ENCODE results near the gene FCER1G.
A peak's percentile ranks its signal among the peaks of the same experiment; 100 is the strongest.

FCER1G gene

DNA sequence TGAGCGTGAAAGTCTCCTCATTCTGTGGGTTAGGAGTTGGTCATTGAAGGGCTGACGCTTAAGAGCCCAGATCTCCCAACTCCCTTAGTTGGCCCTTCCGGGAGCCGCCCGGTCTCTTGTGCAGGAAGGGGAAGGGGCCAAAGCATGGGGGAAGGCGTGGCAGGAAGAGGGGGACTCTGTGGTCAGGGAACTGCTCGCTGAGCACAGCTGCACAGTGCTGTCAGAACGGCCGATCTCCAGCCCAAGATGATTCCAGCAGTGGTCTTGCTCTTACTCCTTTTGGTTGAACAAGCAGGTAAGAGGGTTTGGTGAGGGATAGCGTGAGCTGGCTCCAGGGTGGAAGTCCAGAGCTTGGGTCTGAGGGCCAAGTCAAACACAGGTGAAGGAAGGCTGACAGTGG lies at the start of gene FCER1G:
FCER1G (plus strand) TSS at position 220 of the 400 bp plus-strand sequence; CDS start at position 247, 27 bp downstream.
- no peak for DNase-seq

DNA sequence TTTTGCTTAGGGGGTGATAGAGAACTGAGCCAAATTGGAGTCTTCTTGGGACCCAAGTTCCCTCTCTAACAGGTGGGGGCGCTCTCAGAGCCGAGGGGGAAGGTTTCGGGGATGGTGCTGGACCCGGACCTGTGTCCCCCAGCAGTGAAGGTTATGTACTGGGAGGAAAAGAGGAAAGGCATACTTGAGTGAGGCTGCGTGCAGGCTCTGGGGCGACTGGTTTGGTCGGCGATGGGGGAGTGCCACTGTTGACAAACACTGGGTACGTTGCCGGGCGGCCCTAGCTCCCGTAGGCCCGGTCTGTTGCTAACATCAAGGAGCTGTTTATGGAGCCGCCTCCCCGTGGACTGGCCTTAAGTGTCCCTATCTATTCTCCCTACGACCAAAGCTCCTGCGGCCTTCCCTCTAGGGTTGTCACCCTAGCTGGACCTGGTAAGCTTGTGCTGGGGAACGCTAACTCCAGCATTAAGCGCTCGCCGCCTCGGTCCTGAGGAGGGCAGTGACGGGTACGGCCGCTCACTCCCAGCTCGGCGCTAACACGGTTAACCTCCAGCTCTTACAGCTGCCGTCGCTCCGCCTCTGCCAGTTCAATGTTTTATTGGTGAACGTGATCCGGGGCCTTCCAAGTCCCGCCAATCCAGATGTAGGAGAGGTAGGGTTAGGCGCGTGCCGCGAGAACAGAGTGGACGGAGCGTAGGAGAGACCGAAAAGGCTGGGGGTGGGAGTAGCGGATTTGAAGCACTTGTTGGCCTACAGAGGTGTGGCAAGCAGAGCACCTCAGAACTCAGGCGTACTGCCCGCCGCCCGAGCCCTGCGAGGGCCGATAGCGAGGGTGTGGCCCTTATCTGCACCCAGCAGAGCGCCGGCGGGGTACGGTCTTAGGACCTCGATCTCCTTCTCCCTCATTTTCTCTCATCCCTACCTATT lies 49.1 kb upstream of the FCER1G start, which contains the start of gene PPOX:
PPOX (plus strand) TSS at position 685 of the 927 bp plus-strand sequence. CDS start 422 bp downstream, outside the sequence.
- DNase-seq: peak; percentile 85

DNA sequence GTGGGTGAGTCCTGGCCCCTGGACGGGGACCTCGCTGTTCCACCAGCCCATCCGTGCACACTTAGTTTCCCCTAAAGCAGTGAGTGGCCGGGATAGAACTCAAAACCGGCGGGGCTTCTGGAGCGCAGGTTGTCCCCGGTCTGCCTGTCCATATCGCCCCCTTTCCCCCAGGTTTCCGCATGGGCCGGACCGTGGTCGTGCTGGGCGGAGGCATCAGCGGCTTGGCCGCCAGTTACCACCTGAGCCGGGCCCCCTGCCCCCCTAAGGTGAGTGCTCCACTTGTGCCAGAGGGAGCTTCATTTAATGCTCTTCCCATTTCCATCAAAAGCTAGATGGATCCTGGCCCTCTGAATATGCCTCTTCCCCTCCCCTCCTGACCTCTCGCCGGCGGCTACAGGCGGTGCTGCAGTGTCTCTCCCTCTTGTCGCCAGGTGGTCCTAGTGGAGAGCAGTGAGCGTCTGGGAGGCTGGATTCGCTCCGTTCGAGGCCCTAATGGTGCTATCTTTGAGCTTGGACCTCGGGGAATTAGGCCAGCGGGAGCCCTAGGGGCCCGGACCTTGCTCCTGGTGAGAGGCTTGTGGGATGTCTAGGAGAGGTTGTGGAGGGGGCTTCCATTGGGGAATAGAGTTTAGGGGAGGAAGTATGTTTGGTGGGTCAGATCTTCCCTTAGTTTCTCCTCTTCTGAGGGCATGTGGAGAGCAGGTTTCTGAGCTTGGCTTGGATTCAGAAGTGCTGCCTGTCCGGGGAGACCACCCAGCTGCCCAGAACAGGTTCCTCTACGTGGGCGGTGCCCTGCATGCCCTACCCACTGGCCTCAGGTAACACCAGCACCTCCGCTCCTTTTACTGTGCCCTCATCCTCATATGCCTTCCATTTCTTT lies 48.2 kb upstream of the FCER1G start:
- DNase-seq: no peak

DNA sequence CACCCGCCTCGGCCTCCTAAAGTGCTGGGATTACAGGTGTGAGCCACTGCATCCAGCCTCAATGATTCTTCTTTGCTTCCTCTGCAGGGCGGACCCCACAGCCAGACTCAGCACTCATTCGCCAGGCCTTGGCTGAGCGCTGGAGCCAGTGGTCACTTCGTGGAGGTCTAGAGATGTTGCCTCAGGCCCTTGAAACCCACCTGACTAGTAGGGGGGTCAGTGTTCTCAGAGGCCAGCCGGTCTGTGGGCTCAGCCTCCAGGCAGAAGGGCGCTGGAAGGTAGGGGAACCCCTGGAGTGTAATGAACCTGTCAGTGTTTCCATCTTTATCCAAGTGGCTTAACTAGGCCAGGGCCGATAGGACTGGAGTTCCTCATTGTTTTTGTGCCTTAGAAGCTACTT lies 46.2 kb upstream of the FCER1G start:
- DNase-seq: no peak

DNA sequence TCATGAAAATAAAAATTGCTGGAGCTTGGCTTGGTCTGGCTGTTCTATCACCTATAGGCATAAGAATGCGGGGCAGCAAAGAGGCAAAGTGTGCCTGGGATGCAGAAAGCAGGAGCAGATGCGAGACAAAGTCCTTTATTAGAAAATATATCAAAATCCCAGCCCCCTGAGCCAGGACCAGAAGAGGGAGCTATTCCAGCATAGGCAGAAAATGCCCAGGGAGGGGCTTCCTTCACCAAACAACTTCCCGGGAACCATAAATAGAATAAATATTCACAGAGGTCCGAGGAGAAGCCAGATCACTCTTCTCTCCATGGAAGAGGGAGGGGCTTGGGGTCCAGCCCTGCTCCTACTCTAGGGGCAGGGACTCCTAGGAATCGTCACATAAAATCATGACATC lies 43.9 kb upstream of the FCER1G start:
- no peak for DNase-seq

DNA sequence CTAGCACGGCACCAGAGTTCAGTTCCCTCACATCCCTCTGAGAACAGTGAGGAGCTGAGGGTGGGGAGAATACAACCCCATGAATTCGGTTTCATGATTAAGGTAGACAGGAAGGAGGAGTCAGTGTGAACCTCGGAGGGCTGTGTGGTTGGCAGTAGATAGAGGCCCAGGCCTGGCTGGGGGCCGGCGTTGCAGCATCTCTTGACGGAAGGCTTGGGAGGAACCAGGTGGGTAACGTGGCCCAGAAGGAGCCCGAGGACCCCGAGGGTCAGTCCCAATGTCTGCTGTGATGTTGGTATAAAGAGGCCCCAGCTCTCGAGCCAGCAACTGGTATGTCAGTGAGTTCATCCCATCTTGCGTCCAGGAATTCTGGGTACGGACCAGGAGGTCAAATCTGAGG lies 43.4 kb upstream of the FCER1G start:
- DNase-seq: no peak

DNA sequence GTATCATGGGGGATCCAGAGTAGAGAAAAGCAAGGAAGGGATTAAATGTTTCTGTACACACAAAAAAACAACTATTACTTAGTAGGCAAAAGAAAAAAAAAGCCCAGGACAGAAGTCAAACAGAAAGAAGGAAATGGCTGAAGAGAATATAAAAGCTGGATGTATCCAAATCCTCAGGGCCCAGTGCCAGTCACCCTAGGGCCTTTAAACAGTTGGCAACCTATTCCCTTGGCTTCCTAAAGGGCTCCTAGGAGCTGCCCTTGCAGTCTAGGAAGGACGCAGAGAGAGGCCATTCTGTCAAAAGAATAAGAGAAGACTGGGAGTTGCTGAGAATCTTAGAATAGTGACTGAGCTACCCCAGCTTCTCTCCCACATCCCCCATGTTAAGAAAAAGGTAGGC lies 42.7 kb upstream of the FCER1G start:
- DNase-seq: no peak

DNA sequence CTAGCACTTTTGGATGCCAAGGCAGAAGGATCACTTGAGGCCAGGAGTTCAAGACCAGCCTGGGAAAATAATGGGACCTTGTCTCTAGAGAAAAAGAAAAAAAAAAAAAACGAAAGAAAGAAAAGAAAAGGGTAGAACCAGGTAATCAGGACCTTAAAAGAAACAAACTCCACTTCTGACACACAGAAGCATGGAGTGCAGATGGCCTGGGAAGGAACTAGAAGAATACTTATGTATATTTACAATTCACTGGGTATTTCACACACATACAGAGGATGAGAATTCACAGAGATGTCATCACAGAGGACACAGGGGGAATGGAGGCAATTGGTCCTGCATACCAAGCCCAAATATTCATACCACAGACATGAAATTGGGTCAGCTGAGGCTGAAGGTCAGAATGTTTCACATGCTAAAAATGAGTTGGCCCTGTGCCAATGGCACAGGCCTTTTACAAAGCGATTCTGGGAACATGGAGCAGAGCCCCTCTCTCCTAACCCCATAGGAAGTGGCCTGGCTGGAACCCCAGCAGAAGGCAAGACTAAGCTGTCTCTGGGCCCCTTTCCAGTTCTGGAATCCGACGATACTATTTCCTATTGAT lies 42.2 kb upstream of the FCER1G start:
- no peak for DNase-seq

DNA sequence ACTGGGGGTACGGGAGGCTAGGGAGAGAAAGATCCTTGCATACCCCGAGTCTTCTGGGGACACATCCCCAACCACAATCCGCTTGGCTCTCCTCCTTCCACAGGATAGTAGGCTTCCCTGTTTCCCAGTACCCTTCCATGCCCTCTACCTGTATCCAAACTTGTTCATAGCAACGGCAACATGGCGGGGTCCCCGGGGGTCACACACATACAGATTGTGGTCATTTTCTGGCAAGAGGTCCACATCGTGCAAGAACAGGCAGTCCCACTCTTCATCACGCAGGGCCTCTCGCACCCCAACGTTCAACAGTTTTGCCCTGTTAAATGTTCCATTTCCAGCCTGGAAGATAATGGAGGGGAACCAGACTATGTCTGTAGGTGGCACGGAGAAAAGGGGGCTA lies 41.4 kb upstream of the FCER1G start:
- DNase-seq: no peak

DNA sequence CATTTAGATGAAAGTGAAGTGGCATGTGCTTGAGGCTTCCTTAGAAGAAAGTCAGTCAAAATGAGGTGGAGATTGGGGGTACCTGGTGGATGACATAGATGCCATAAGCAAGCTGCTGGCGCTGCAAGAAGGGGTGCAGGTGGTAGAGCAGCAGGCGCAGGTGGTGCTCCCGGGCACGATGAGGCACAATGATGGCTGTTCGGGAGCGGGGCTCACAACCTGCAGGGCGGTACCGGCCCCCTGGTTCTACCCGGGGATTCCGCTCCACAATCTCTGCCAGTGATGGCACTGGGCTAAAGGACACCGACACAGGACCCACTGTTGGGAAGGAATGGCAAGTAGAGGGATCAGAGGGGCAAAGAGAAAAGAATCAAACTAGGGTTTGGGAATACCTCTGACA lies 40.2 kb upstream of the FCER1G start:
- DNase-seq: no peak

DNA sequence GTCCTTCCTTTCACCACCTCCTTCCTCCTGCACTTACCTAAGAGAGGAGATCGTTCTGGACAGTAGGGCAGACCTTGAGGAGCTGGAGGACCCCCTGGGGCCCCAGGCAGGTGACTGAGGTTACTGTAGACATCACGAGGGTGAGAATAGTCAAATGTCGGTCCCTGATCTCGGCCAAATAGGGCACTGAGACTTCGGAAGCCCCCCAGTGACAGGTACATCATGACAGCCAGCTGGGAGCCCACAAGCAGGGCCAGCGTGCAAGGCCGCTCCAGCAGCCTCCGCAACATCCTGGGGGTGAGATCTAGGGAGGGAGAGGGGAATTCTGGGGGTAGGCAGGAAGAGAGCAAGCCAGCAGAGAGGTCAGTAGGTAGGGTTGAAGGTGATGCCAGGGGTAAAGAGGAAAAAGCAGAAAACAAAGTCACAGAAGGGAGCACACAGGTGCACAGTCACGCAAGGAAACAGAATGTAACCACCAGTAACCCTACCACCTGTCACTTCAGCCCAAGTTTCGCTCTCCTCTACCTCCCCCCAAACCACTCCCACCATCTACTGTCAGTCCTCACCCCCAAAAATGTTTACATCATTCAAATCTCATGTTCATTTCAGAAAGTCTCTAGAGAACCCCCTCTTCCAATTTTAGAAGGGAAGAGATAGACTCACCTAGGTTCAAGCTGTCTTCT lies 39.2 kb upstream of the FCER1G start:
- no peak for DNase-seq

DNA sequence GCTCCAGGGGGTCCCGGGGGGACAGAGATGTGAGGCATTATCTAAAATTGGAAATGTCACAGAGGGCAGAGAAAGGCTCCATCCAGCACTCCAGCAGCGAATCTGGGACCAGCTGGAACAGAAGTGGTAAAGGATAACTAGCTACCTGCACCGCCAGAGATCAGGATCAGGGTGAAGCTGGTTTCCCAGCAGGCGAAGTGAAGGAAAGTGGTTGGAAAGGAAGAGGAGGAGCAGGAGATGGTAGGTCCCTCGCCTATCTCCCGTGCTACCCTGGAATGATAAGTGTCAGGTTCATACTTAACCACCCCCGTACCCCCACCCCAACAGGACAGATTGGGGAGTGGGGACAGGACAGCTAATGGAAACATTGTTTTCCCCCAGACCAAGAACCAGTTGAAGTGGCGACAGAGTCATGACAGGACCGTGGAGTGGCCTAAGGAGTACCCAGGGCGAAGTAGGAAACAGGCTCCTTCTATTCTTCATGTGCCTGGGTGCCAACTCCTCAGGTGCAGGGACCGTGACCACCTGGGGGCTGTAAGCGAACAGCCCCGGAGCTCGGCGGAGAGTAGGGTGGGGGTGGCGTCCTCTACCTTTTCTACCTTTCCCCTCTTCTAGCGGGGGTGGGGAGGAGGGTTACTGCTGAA lies 38.5 kb upstream of the FCER1G start:
- DNase-seq: no peak

DNA sequence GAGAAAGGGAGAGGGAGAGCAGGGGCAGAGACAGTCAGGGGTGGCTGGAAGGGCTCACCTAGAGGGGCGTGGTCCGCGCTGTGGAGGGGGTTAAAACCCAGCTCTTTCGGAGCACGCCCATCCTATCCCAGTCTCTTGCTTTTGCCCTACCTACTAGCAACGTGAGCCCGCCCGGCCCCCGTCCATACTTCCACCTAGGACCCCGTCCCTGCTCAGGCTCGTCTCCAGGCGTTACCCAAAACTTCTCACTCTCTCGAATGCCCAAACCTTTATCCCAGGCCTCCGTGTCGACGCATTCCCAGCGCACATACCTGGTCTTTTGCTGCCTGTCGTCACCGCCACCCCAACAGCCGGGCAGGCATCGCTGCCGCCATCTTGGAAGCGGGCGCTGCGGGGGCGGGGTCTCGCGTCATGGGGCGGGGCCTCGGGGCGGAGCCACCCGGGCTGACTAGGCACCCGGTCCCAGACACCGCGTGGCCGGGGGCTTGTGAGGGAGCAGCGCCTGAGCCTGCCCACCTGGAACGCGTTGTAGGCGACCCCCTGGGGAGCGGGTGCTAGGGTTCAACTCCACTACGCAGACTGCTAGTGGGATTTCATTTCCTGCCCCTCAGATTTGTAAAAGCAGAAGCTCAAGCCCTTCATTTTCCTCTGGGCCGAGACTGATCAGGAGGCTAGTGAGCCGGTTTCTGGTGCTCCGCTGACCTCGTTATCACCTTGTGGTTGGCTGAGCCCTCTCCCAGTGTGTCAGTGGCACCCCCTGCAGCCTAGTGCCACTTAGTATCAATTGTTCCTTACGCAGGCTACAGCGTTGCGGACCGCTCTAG lies 37.8 kb upstream of the FCER1G start, which contains the start of gene B4GALT3:
B4GALT3 (minus strand) TSS at position 396 of the 824 bp plus-strand sequence. CDS start 1,447 bp downstream, outside the sequence.
- peak; percentile 99 for DNase-seq

DNA sequence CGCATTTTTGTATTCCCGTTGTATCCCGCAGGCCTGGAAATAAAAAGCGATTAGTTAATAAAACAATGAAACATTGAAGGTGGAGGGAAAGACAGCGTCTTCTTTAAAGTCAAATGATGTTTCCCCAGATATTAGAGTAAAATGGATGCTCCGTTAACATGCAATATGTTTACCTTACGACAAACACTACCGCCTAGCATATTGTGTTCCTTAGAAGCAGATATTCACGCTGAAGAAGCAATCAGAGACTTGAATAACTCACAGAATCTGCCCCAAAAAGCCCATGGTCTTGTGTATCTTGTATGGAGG lies 37.2 kb upstream of the FCER1G start:
- DNase-seq: no peak

DNA sequence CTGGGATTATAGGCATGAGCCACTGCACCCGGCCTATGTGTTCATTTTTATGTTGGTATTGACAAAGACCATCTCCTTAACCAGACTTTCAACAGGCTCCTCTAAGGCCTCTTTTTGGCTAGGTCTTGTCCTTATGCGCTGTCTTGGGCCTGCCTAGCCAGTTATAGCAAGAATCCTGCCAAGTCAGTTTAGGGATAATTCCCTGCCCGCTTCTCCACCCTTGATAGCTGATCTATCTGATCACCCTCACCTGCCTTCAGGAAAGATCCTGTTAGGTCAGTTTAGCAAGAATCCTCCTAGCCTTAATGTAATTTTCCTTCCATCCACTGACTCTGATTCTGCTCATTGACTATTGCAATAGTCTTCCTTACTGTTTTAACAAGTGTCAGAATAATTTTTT lies 35.4 kb upstream of the FCER1G start:
- DNase-seq: no peak

DNA sequence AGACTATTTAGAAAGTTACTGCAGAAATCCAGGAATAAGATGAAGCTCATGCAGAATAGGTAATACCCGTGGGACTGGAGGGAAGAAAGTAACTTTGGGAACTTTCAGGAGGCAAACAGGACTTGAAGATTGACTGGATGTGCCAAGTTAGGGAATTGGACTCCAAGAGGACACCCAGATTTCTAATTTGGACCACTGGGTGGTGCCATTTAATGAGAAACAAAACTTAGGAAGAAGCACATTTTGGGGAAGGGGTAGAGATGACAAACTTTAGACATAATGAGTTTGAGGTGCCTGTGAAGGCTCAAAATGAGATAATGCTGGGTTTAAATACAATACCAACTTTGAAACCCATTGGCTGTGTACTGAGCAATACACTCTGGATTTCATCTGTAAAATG lies 34.5 kb upstream of the FCER1G start:
- DNase-seq: no peak

DNA sequence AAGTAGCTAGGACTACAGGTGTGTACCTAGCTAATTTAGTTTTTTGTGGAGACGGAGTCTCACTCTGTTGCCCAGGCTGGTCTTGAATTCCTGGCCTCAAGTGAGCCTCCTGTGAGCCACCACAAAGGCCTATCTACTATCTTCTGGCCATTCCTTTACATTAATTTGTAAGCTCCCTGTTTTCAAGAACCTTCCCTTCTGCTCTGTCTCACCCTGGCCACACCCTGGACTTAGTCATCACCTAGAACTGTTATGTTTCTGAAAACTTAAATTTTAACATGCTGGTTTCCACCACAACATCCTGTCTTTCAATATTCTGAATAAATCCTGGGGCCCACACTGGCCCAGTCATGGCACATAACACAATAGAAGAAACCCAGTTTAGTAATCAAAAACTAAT lies 32.9 kb upstream of the FCER1G start:
- peak; percentile 55 for DNase-seq

DNA sequence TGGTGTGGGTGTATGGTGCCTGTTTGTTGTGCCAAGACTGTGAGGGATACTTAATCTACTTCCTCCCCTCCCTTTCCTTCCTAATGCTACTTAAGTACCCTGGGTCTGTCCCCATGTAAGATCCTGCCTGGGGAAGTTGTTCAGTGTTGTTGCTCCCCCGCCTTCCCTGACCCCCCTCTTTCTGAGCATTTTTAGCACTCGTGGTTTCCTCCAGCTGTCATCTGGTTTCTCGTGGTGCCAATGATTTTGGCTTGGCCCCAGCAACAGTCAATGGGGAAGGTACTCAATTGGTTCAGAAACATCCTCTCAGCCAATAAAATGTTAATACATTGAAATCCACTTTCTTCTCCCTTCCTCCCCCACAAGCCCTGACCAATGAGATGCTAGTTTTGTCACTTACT lies 29.8 kb upstream of the FCER1G start:
- DNase-seq: peak; percentile 62

DNA sequence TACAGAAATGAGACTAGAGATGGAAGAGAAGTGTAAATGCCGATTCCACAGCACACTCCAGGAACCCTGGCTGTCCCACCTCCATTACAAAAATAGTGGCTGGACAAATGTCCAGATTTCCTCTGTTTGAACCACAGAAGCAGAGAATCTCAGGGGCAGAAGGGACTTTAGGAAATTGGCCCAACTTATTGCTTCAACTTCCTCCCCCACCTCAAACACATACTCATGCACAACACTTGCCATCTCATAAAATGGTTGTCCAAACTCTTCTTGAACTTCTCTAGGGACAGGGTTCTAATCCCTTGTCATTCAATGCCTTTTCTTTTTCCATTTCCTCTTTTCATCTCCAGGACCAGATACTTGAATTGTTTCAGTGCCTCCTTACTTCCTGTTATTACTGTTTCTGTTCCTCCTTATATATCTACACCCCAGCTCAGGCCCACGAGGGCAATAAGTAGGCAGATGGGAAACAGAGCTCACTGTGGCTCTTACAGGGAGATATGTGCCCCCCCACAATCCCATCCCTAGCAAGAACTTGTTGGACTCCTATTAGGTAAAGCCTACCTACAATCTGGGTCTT lies 29.3 kb upstream of the FCER1G start:
- DNase-seq: no peak

DNA sequence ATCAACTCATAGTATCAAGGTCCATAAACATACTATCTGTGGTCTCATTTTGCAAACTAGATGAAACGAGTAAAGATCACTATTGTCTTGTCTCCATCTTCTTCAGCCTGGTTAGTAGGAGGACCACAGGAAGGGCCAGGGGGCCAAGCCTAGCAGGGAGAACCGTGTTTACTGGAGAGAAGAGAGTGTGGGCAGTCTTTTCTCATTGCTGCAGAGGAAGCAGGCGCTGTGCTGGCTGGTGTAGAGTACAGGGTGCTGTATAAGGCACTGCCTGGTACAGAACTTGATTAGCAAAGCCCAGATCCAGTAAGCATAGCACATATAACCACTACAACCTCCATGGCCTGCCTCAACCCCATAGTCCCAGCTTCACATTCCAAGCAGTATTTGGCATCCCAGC lies 27.8 kb upstream of the FCER1G start:
- no peak for DNase-seq

DNA sequence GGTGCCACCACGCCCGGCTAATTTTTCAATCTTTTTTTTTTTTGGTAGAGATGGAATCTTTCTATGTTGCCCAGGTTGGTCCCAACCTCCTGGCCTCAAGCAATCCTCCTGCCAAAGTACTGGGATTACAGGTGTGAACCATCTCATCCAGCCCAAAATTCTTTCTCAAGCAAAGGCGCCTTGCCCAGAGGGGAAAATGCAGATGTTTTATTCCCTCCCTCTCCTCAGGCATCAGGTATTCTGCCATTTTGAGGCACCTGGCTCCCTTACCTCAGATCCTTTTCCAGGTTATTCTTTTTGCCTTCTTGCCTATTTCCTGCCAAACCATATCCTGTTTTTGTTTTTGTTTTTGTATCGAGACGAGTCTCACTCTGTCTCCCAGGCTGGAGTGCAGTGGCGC lies 26.7 kb upstream of the FCER1G start:
- no peak for DNase-seq
